MM.1S (cell line): Measurements from ENCODE around the gene GALP.
"Not testable (repeated sequence)": the region's sequence is repeated elsewhere in the genome, so short reads cannot be mapped to it uniquely, and the experiment has no call there.

ENCODE experiments used
- DNase-seq: peaks from one replicate; pipeline ENCODE4 v3.0.0-alpha.2; 2015
- H2AFZ ChIP-seq: fragments of 300-600 bp; sonication (generic); 2 replicates; pipeline ENCODE4 v1.6.0; 2016; ENCODE audit warnings: antibody characterized with exemption, low read length
- H3F3A ChIP-seq: fragments of 300-600 bp; sonication (generic); 2 replicates; pipeline ENCODE4 v1.6.1; 2016; ENCODE audit warnings: mild to moderate bottlenecking, antibody characterized with exemption, low read length, moderate library complexity, mixed read lengths; ENCODE audit not compliant: insufficient read depth
- H3K27ac ChIP-seq: fragments of 300-600 bp; sonication (generic); 2 replicates; pipeline ENCODE4 v1.5.1; 2016; ENCODE audit warnings: mild to moderate bottlenecking, low read length
- H3K27me3 ChIP-seq: fragments of 300-600 bp; sonication (generic); replicated peaks from 2 replicates; pipeline ENCODE4 v1.6.0; 2016; ENCODE audit warnings: low read length; ENCODE audit not compliant: insufficient read depth
- H3K36me3 ChIP-seq: fragments of 300-600 bp; sonication (generic); replicated peaks from 2 replicates; pipeline ENCODE4 v1.6.1; 2016; ENCODE audit warnings: mild to moderate bottlenecking, low read length, mixed read lengths; ENCODE audit not compliant: insufficient read depth
- H3K4me1 ChIP-seq: fragments of 300-600 bp; sonication (generic); 2 replicates; pipeline ENCODE4 v1.6.1; 2016; ENCODE audit warnings: low read length, mixed read lengths
- H3K4me2 ChIP-seq: fragments of 300-600 bp; sonication (generic); 2 replicates; pipeline ENCODE4 v1.6.0; 2016; ENCODE audit warnings: low read depth, low read length
- H3K4me3 ChIP-seq: fragments of 300-600 bp; sonication (generic); 2 replicates; pipeline ENCODE4 v1.5.1; 2016; ENCODE audit warnings: low read length, mixed read lengths
- H3K79me2 ChIP-seq: fragments of 300-600 bp; sonication (generic); 2 replicates; pipeline ENCODE4 v1.6.1; 2016; ENCODE audit warnings: mixed run types, low read length, mixed read lengths
- H3K9ac ChIP-seq: fragments of 300-600 bp; sonication (generic); 2 replicates; pipeline ENCODE4 v1.6.1; 2016; ENCODE audit warnings: low read length, mixed read lengths
- H3K9me2 ChIP-seq: fragments of 300-600 bp; sonication (generic); replicated peaks from 2 replicates; pipeline ENCODE4 v1.6.1; 2016; ENCODE audit warnings: mild to moderate bottlenecking, low read length, mixed read lengths; ENCODE audit not compliant: insufficient read depth
- H3K9me3 ChIP-seq: fragments of 300-600 bp; sonication (generic); replicated peaks from 2 replicates; pipeline ENCODE4 v1.6.1; 2016; ENCODE audit warnings: mild to moderate bottlenecking, low read length, mixed read lengths; ENCODE audit not compliant: insufficient read depth
- H4K20me1 ChIP-seq: fragments of 300-600 bp; sonication (generic); 2 replicates; pipeline ENCODE4 v1.6.1; 2016; ENCODE audit warnings: mild to moderate bottlenecking, low read length, moderate library complexity, mixed read lengths; ENCODE audit not compliant: insufficient read depth
- EZH2 ChIP-seq: fragments of 300-600 bp; sonication (generic); optimal IDR thresholded peaks from 2 replicates; pipeline ENCODE3; 2017; ENCODE audit warnings: low read depth, mild to moderate bottlenecking, antibody characterized with exemption, low read length, mixed read lengths
- EZH2phosphoT487 ChIP-seq: fragments of 300-600 bp; sonication (generic); IDR thresholded peaks from 2 replicates; pipeline ENCODE4 v1.6.1; 2018; ENCODE audit warnings: antibody characterized with exemption, low read length
- TF ChIP-seq, protein P1 (sequence below): fragments of 300-600 bp; sonication (generic); IDR thresholded peaks from 2 replicates; pipeline ENCODE4 v1.5.1; 2016; ENCODE audit warnings: antibody characterized with exemption, low read length, mixed read lengths

Gene GALP

DNA sequence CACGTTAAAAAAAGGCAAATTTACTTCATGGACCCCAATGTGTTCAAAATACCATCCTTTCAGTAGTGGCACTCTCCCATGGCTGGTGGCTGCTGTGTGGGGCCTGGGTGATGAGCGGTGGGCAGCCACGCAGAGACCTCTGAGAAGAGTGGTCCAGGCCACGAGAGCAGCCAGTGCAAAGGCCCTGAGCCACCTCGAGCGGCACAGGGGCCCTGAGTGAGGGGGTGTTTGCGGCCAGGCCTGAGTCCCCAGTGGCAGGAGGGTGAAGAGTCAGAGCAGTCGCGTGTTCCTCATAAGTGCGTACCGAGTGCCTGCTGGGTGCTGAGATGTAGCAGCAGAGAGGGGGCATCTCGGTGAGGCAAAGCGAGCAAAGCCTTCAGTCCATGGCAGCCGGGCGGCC, 27.7 kb upstream of the GALP start:
- H3K9me3 ChIP-seq, result no peaks in the 10 kb centered on the region
- no peaks in the 10 kb centered on the region for H3K27me3 ChIP-seq
- H3K4me1 ChIP-seq, result no peaks in the 10 kb centered on the region
- H3K4me2 ChIP-seq, result no peak overlapping the region
- H3F3A ChIP-seq, result no peaks in the 10 kb centered on the region
- H3K9me2 ChIP-seq, result no peaks in the 10 kb centered on the region
- DNase-seq, result no peak
- H3K9ac ChIP-seq, result no peak overlapping the region
- H3K27ac ChIP-seq, result no peak overlapping the region
- peaks cover 24% of the 10 kb centered on the region for H3K79me2 ChIP-seq
- H3K36me3 ChIP-seq, result no peaks in the 10 kb centered on the region
- no peak overlapping the region for H2AFZ ChIP-seq
- H4K20me1 ChIP-seq, result no peaks in the 10 kb centered on the region
- no peak overlapping the region for H3K4me3 ChIP-seq
- TF ChIP-seq EZH2phosphoT487, result no peak
- TF ChIP-seq, protein P1, sequence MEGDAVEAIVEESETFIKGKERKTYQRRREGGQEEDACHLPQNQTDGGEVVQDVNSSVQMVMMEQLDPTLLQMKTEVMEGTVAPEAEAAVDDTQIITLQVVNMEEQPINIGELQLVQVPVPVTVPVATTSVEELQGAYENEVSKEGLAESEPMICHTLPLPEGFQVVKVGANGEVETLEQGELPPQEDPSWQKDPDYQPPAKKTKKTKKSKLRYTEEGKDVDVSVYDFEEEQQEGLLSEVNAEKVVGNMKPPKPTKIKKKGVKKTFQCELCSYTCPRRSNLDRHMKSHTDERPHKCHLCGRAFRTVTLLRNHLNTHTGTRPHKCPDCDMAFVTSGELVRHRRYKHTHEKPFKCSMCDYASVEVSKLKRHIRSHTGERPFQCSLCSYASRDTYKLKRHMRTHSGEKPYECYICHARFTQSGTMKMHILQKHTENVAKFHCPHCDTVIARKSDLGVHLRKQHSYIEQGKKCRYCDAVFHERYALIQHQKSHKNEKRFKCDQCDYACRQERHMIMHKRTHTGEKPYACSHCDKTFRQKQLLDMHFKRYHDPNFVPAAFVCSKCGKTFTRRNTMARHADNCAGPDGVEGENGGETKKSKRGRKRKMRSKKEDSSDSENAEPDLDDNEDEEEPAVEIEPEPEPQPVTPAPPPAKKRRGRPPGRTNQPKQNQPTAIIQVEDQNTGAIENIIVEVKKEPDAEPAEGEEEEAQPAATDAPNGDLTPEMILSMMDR, result no peak
- no peak for TF ChIP-seq EZH2

DNA sequence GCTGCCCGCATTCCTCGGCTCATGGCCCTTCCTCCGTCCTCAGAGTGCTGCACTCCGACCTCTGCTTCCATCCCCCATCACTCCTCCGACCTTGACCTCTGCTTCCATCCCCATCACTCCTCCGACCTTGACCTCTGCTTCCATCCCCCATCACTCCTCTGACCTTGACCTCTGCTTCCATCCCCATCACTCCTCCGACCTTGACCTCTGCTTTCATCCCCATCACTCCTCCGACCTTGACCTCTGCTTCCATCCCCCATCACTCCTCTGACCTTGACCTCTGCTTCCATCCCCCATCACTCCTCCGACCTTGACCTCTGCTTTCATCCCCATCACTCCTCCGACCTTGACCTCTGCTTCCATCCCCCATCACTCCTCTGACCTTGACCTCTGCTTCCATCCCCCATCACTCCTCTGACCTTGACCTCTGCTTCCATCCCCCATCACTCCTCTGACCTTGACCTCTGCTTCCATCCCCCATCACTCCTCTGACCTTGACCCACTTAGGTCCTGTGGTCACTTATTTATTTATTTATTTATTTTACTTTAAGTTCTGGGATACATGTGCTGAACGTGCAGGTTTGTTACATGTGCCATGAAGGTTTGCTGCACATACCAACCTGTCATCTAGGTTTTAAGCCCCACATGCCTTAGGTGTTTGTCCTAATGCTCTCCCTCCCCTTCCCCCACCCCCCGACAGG, 26.7 kb upstream of the GALP start:
- peaks cover 18% of the 10 kb centered on the region for H3K79me2 ChIP-seq
- H3K36me3 ChIP-seq, result not testable (repeated sequence)

DNA sequence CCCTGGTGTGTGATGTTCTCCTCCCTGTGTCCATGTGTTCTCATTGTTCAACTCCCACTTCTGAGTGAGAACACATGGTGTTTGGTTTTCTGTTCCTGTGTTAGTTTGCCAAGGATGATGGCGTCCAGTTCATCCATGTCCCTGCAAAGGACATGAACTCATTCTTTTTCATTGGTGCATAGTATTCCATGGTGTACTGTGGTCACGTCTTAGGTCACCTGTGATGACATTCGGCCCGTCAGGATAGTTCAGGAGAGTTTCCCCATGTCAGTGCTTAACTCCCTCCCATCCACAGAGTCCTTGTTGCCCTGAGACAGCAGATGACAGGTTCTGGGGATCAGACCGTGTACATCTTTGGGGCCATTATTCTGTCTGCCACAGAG, 26.2 kb upstream of the GALP start:
- Histone ChIP-seq H3K4me2 (no peak overlapping the region), H3K9ac (no peak overlapping the region), H3K79me2 (peaks cover 18% of the 10 kb centered on the region), H4K20me1 (no peaks in the 10 kb centered on the region), H3K9me3 (no peaks in the 10 kb centered on the region), H3K4me1 (no peaks in the 10 kb centered on the region), H3K9me2 (no peaks in the 10 kb centered on the region), H3K27ac (no peak overlapping the region), H3K27me3 (no peaks in the 10 kb centered on the region), H3K4me3 (no peak overlapping the region), H2AFZ (no peak overlapping the region), H3F3A (no peaks in the 10 kb centered on the region), H3K36me3 (no peaks in the 10 kb centered on the region)
- TF ChIP-seq, protein P1, result no peak
- TF ChIP-seq EZH2phosphoT487 (no peak), EZH2 (no peak)
- DNase-seq, result no peak

More for the DNA sequence above, 26.7 kb upstream of the GALP start:
- H3K4me2 ChIP-seq, H4K20me1 ChIP-seq, H3K27me3 ChIP-seq, H3K4me3 ChIP-seq, H3K9me3 ChIP-seq, H3K9ac ChIP-seq, H3F3A ChIP-seq, H3K9me2 ChIP-seq, H3K4me1 ChIP-seq, DNase-seq, H3K27ac ChIP-seq, H2AFZ ChIP-seq: not testable (repeated sequence)

DNA sequence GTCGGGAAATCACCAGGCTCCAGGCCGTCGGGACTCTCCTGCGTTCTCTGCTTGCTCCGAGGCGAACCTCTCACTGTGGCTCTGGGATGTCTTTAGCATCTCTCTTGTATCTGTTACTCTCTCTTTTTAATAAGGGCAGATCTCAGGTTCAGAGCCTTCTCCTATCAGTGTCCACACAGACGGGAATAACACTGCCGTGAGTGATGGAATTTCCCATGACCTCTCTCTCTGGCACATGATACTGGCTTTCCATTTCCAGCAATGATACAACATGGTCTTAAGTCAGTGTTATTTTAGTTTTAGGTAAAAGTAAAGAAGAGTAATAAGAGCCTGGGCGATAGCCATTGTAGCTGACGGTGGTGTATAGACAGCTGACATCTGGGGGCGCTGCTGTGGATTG, 25.4 kb upstream of the GALP start:
- Histone ChIP-seq H3K4me1 (no peaks in the 10 kb centered on the region), H3K9ac (no peak overlapping the region), H3K36me3 (no peaks in the 10 kb centered on the region), H3K4me2 (no peak overlapping the region), H2AFZ (no peak overlapping the region), H3K79me2 (peaks cover 18% of the 10 kb centered on the region), H3F3A (no peaks in the 10 kb centered on the region), H3K4me3 (no peak overlapping the region), H3K9me2 (no peaks in the 10 kb centered on the region), H4K20me1 (no peaks in the 10 kb centered on the region), H3K9me3 (no peaks in the 10 kb centered on the region), H3K27ac (no peak overlapping the region), H3K27me3 (no peaks in the 10 kb centered on the region)
- no peak for TF ChIP-seq EZH2
- TF ChIP-seq, protein P1, result no peak
- no peak for TF ChIP-seq EZH2phosphoT487
- DNase-seq, result no peak
